Heart left ventricle (tissue), 13 donors: ENCODE measurements around the gene DLG4.

Experiments used
- CTCF ChIP-seq, 12 donors: fragments of 200-600 bp; sonication (generic) in 4 of 12; IDR thresholded peaks; one replicate each; pipeline versions ENCODE4 v1.5.0 to v1.8.0; 2018 to 2022; ENCODE audit warnings: antibody characterized with exemption in 12 of 12, mild to moderate bottlenecking in 5 of 12
- POLR2A ChIP-seq, 2 donors: fragments of 450-650 bp; IDR thresholded peaks; one replicate each; pipeline ENCODE4 v1.6.1; 2017; ENCODE audit warnings: antibody characterized with exemption in 2 of 2, mild to moderate bottlenecking in 2 of 2, moderate library complexity in 2 of 2
- donor health status: ischemic (EF 13 %, LVEDD 7.1; RV severe dilation, severe dysfunction).
- donor health status: DM: no; HTN: yes; CAD: no.
- donor health status: DM: no; HTN: no; CAD: no.
- donor health status: ischemic (EF 25% LVEDD 6.9; RV normal size, moderate dysfunction).
- donor health status: ischemic (EF 25% LVEDD 5.7; RV mildly dilated, moderate dysfunction).
- donor health status: ischemic (EF 35%, LVEDD 5.7; RV mildly dilated, moderate dysfunction).
- donor health status: nonischemic (EF 11% LVEDD 7.7; RV severe dilation, severe dysfunction).
- donor health status: DM: yes; HTN: yes; CAD: no.
- donor health status: PGD.
- donor health status: ischemic (EF 29% LVEDD 5.4; RV normal size, mild dysfunction).
- donor health status: nonischemic (EF 23%, LVEDD 6.1; RV moderate dilation, normal function).

GRCh38 chr17:7196651-7197401, 22.8 kb downstream of the DLG4 start:
- TF ChIP-seq POLR2A (IDR thresholded peaks at IDR 0.05), result no peak
- TF ChIP-seq CTCF (IDR thresholded peaks at IDR 0.05), result no peak
